Body of pancreas (tissue), 4 donors: ENCODE results near the gene KLHDC7B.

ENCODE experiments used
- CTCF ChIP-seq, 7 experiments: fragments of 450-650 bp in 4 of 7; fragments of 200-600 bp in 3 of 7; sonication (generic) in 3 of 7; IDR thresholded peaks; one replicate each; pipeline ENCODE4 v1.5.1; 2016 to 2019; ENCODE audit warnings: antibody characterized with exemption in 7 of 7
- POLR2A ChIP-seq, 3 donors: fragments of 450-650 bp; IDR thresholded peaks; one replicate each; pipeline ENCODE4 v1.6.1; 2016; ENCODE audit warnings: antibody characterized with exemption in 3 of 3, mild to moderate bottlenecking in 2 of 3

GRCh38 chr22:50586416-50586815 is 40.7 kb downstream of the KLHDC7B start:
- TF ChIP-seq CTCF (IDR thresholded peaks at IDR 0.05) (no peak), POLR2A (IDR thresholded peaks at IDR 0.05) (no peak)
